Measurements from ENCODE around the gene HOMER1.

DNA sequence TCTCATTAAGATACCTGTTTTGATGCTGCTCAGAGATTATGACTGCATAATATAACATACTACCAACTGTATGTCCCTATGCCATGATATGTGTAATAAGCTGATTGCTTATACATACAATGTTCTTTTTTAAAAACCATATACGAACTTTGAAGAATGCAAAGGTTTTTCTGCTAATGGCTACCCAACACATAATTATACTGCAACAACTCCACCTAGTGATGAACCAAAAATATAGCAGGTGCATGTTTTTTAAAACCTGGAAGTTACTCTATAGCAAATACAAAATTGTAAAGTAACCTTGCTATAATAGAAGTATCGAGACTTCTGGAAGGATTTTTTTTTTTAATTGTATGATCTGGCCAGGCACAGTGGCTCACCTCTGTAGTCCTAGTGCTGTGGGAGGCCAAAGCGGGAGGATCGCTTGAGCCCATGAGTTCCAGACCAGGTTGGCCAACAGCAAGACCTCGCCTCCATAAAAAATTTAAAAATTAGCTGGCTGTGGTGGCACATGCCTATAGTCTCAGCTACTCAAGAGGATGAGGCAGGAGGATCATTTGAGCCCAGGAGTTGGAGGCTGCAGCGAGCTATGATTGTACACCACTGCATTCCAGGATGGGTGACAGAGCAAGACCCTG lies 49.1 kb downstream of the HOMER1 start:
- TF ChIP-seq, protein P1, sequence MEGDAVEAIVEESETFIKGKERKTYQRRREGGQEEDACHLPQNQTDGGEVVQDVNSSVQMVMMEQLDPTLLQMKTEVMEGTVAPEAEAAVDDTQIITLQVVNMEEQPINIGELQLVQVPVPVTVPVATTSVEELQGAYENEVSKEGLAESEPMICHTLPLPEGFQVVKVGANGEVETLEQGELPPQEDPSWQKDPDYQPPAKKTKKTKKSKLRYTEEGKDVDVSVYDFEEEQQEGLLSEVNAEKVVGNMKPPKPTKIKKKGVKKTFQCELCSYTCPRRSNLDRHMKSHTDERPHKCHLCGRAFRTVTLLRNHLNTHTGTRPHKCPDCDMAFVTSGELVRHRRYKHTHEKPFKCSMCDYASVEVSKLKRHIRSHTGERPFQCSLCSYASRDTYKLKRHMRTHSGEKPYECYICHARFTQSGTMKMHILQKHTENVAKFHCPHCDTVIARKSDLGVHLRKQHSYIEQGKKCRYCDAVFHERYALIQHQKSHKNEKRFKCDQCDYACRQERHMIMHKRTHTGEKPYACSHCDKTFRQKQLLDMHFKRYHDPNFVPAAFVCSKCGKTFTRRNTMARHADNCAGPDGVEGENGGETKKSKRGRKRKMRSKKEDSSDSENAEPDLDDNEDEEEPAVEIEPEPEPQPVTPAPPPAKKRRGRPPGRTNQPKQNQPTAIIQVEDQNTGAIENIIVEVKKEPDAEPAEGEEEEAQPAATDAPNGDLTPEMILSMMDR (conservative IDR thresholded peaks at IDR 0.05 in 1 of 2, IDR thresholded peaks at IDR 0.05 in 1 of 2; ENCODE audit: extremely low read depth in 1 of 2, insufficient read depth in 1 of 2, low read depth in 1 of 2, low read length in 2 of 2) = peak; percentile 51 to 66
- TF ChIP-seq EZH2 (IDR thresholded peaks at IDR 0.05; ENCODE audit: borderline replicate concordance, low read length) = no peak

Measured in mammary epithelial cell (primary cell).